Endothelial cell of umbilical vein (primary cell): ENCODE results near the gene AIG1. TPM values are rescaled to one million over a fixed set of nuclear protein-coding genes. Genes with fewer than 3 reads are reported as not detected.

Source experiments
- BruUV-seq: library from RNA; stranded (reverse); fragments of 400-500 nt; replicated peaks from 2 replicates; lab custom pipeline; 2021; lab: Mats Ljungman, UMichigan
- CTCF ChIA-PET: fragments of 300-600, 350-600 bp; sonication (Branson Sonifier 250); formaldehyde crosslinking; loops from one replicate; lab custom pipeline; 2021; ENCODE audit warnings: antibody characterized with exemption, inconsistent platforms; lab: Charles Lee
- POLR2A ChIA-PET: fragments of 300-600, 350-600 bp; sonication (Branson Sonifier 250); formaldehyde crosslinking; loops from one replicate; lab custom pipeline; 2021; ENCODE audit warnings: antibody characterized with exemption, inconsistent platforms; lab: Charles Lee
- DNase-seq: peaks from one replicate; pipeline ENCODE4 v3.0.0-alpha.2; 2011; ENCODE audit warnings: low read depth, low spot score
- FAIRE-seq: peaks from 2 replicates; lab custom pipeline; 2011; peaks lifted over from hg19 to GRCh38; lab: Jason Lieb, UNC
- H2AFZ ChIP-seq: 2 replicates; pipeline ENCODE4 v1.6.0; 2012; ENCODE audit warnings: low read depth, low read length, control low read depth, inconsistent platforms
- H3K27ac ChIP-seq: 2 replicates; pipeline ENCODE4 v1.5.1; 2011; ENCODE audit warnings: low read depth, mild to moderate bottlenecking, control low read depth, low read length, moderate library complexity; ENCODE audit not compliant: insufficient read depth
- H3K27me3 ChIP-seq, 2 experiments: 2 replicates each; pipeline versions ENCODE4 v1.6.0 to v1.6.1; 2011; ENCODE audit warnings: low read length in 2 of 2, mixed read lengths in 1 of 2; ENCODE audit not compliant: control insufficient read depth in 2 of 2, insufficient read depth in 2 of 2
- H3K36me3 ChIP-seq, 2 experiments: 2 replicates in 1 of 2; 3 replicates in 1 of 2; pipeline ENCODE4 v1.5.1; 2011; ENCODE audit warnings: low read length in 2 of 2, mild to moderate bottlenecking in 1 of 2, moderate library complexity in 1 of 2; ENCODE audit not compliant: control insufficient read depth in 2 of 2, insufficient read depth in 2 of 2; ENCODE audit errors: extremely low read depth in 1 of 2
- H3K4me1 ChIP-seq: 3 replicates; pipeline ENCODE4 v1.5.1; 2011; ENCODE audit warnings: mild to moderate bottlenecking, low read length; ENCODE audit not compliant: control insufficient read depth, insufficient read depth; ENCODE audit errors: extremely low read depth
- H3K4me2 ChIP-seq: 2 replicates; pipeline ENCODE4 v1.6.1; 2011; ENCODE audit warnings: low read length, control low read depth, mixed read lengths; ENCODE audit not compliant: insufficient read depth
- H3K4me3 ChIP-seq, 3 experiments: fragments of 200-600 bp in 1 of 3; sonication (generic), shearing (Covaris generic) in 1 of 3; replicated peaks in 1 of 3; 2 replicates each; pipeline ENCODE4 v1.5.1; 2011 to 2016; ENCODE audit warnings: control low read depth in 3 of 3, low read length in 3 of 3, mild to moderate bottlenecking in 2 of 3, inconsistent platforms in 1 of 3, low read depth in 1 of 3, moderate library complexity in 1 of 3; ENCODE audit not compliant: insufficient read depth in 1 of 3
- H3K79me2 ChIP-seq: 2 replicates; pipeline ENCODE4 v1.6.0; 2012; ENCODE audit warnings: low read length, inconsistent platforms; ENCODE audit not compliant: control insufficient read depth, insufficient read depth
- H3K9ac ChIP-seq: replicated peaks from 2 replicates; pipeline ENCODE3; 2011; ENCODE audit warnings: low read length, control low read depth; ENCODE audit not compliant: insufficient read depth; ENCODE audit errors: extremely low read depth
- H3K9me1 ChIP-seq: replicated peaks from 3 replicates; pipeline ENCODE4 v1.6.0; 2011; ENCODE audit warnings: mild to moderate bottlenecking, low read length; ENCODE audit not compliant: control insufficient read depth, insufficient read depth; ENCODE audit errors: extremely low read depth
- H3K9me3 ChIP-seq: replicated peaks from 2 replicates; pipeline ENCODE4 v1.5.1; 2012; ENCODE audit warnings: low read length, inconsistent platforms; ENCODE audit not compliant: control insufficient read depth, insufficient read depth
- H4K20me1 ChIP-seq: replicated peaks from 2 replicates; pipeline ENCODE3; 2011; ENCODE audit warnings: mild to moderate bottlenecking, low read length; ENCODE audit not compliant: control insufficient read depth, insufficient read depth; ENCODE audit errors: extremely low read depth
- EZH2 ChIP-seq: IDR thresholded peaks from 2 replicates; pipeline ENCODE4 v1.6.1; 2012; ENCODE audit warnings: borderline replicate concordance, low read depth, mild to moderate bottlenecking, moderate library complexity, low read length, inconsistent platforms; ENCODE audit not compliant: severe bottlenecking
- FOS ChIP-seq: IDR thresholded peaks from 2 replicates; pipeline ENCODE4 v1.6.1; 2011; ENCODE audit warnings: mild to moderate bottlenecking, low read length, moderate library complexity, borderline replicate concordance; ENCODE audit not compliant: insufficient read depth
- GATA2 ChIP-seq: IDR thresholded peaks from 2 replicates; pipeline ENCODE4 v1.7.0; 2011; ENCODE audit warnings: low read depth, mild to moderate bottlenecking, moderate library complexity, mixed read lengths, low read length; ENCODE audit not compliant: insufficient read length, insufficient read depth
- JUN ChIP-seq: IDR thresholded peaks from 2 replicates; pipeline ENCODE4 v1.6.1; 2011; ENCODE audit warnings: borderline replicate concordance, low read depth; ENCODE audit not compliant: insufficient read length, insufficient read depth
- MYC ChIP-seq: IDR thresholded peaks from one replicate; pipeline ENCODE4 v1.6.1; 2011; ENCODE audit warnings: mild to moderate bottlenecking, low read depth, low read length
- POLR2A ChIP-seq: IDR thresholded peaks from 2 replicates; pipeline ENCODE4 v1.6.1; 2012; ENCODE audit warnings: low read depth, mild to moderate bottlenecking, control low read depth, low read length
- POLR2AphosphoS5 ChIP-seq: IDR thresholded peaks from 2 replicates; pipeline ENCODE4 v1.6.1; 2012; ENCODE audit warnings: low read depth, mild to moderate bottlenecking, control low read depth, low read length, moderate library complexity; ENCODE audit not compliant: insufficient read depth
- dilution Hi-C: fragments of 300-500 bp; cut with MboI; formaldehyde crosslinking; loops from one replicate; pipeline ENCODE4 v1.15.0; 2019; ENCODE audit warnings: low sequenced_read_pairs; ENCODE audit not compliant: extremely low pct_ligation_motif_present
- intact Hi-C: fragments of 100-400 bp; cut with micrococcal nuclease; formaldehyde crosslinking; loops from one replicate; pipeline ENCODE4 v1.10.0; 2022
- polyA plus RNA-seq, 4 experiments: library from polyadenylated mRNA; depleted of rRNA in 3 of 4; stranded (reverse) in 3 of 4; unstranded in 1 of 4; fragments of >200 nt; gene quantifications; 2 replicates each; pipeline versions ENCODE4 v1.2.1 to v1.2.3, GENCODE V29; 2011 to 2012; ENCODE audit warnings: missing spikeins in 1 of 4
- total RNA-seq: library from RNA; stranded (reverse); gene quantifications from 2 replicates; pipeline ENCODE4 v1.2.3, GENCODE V29; 2021
- TF ChIP-seq, protein P1 (sequence below): IDR thresholded peaks from 2 replicates; pipeline ENCODE4 v1.6.1; 2011; ENCODE audit not compliant: insufficient read depth, insufficient read length
- TF ChIP-seq, protein P2 (sequence below), 2 donors: IDR thresholded peaks; 1 replicate in 1 of 2; 2 replicates in 1 of 2; pipeline ENCODE4 v1.5.1; 2011; ENCODE audit warnings: low read length in 2 of 2, mild to moderate bottlenecking in 2 of 2, moderate library complexity in 2 of 2, control low read depth in 1 of 2, inconsistent platforms in 1 of 2, low read depth in 1 of 2; ENCODE audit not compliant: insufficient read depth in 1 of 2; ENCODE audit errors: extremely low read depth in 1 of 2

Gene AIG1
- total and polyA plus RNA-seq, 2 donors (not counting 3 experiments of a cell fraction or from before 2014, with no cell fraction given), result 17.7 to 22.7 TPM

GRCh38 chr6:143204045-143204444 lies 143.4 kb downstream of the AIG1 start:
- POLR2A ChIA-PET, result no interaction called here
- intact Hi-C loops (no loop called here), dilution Hi-C loops (no loop called here)
- Histone ChIP-seq H4K20me1 (no peaks in the 10 kb centered on the region), H3K36me3 (no peaks in the 10 kb centered on the region), H3K27ac (no peak overlapping the region), H3K9me3 (no peaks in the 10 kb centered on the region), H3K4me3 (no peak overlapping the region), H3K9ac (no peak overlapping the region), H3K4me2 (no peak overlapping the region), H2AFZ (no peak overlapping the region), H3K27me3 (no peaks in the 10 kb centered on the region), H3K4me1 (peaks cover under 1% of the 10 kb centered on the region), H3K79me2 (no peaks in the 10 kb centered on the region), H3K9me1 (no peaks in the 10 kb centered on the region)
- CTCF ChIA-PET, result interaction anchor here (1.0 kb wide), 1 partner anchor 13 kb away, joined by 3 read pairs; no protein-coding TSS in a partner anchor
- no peak for FAIRE-seq
- no TSS peak for BruUV-seq
- TF ChIP-seq GATA2 (no peak), EZH2 (no peak), MYC (no peak), POLR2AphosphoS5 (no peak), FOS (no peak)
- TF ChIP-seq, protein P1, sequence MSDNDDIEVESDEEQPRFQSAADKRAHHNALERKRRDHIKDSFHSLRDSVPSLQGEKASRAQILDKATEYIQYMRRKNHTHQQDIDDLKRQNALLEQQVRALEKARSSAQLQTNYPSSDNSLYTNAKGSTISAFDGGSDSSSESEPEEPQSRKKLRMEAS, result no peak
- DNase-seq, result no peak

GRCh38 chr6:143205131-143205535 lies 144.4 kb downstream of the AIG1 start:
- dilution Hi-C loops, result no loop called here
- no TSS peak for BruUV-seq
- FAIRE-seq, result no peak
- Histone ChIP-seq H3K4me2 (no peak overlapping the region), H3K9me1 (no peaks in the 10 kb centered on the region), H3K4me1 (no peaks in the 10 kb centered on the region), H4K20me1 (no peaks in the 10 kb centered on the region), H3K36me3 (no peaks in the 10 kb centered on the region), H3K9ac (no peak overlapping the region), H3K9me3 (no peaks in the 10 kb centered on the region), H2AFZ (no peak overlapping the region), H3K27me3 (no peaks in the 10 kb centered on the region), H3K79me2 (no peaks in the 10 kb centered on the region), H3K27ac (no peak overlapping the region), H3K4me3 (no peak overlapping the region)
- ChIA-PET POLR2A (no interaction called here), CTCF (no interaction called here)
- intact Hi-C loops, result no loop called here
- DNase-seq, result no peak
- TF ChIP-seq FOS, result no peak
- no peak for TF ChIP-seq JUN
- TF ChIP-seq, protein P1, result no peak
- TF ChIP-seq GATA2, result no peak
- TF ChIP-seq POLR2A, result no peak
- TF ChIP-seq, protein P2, sequence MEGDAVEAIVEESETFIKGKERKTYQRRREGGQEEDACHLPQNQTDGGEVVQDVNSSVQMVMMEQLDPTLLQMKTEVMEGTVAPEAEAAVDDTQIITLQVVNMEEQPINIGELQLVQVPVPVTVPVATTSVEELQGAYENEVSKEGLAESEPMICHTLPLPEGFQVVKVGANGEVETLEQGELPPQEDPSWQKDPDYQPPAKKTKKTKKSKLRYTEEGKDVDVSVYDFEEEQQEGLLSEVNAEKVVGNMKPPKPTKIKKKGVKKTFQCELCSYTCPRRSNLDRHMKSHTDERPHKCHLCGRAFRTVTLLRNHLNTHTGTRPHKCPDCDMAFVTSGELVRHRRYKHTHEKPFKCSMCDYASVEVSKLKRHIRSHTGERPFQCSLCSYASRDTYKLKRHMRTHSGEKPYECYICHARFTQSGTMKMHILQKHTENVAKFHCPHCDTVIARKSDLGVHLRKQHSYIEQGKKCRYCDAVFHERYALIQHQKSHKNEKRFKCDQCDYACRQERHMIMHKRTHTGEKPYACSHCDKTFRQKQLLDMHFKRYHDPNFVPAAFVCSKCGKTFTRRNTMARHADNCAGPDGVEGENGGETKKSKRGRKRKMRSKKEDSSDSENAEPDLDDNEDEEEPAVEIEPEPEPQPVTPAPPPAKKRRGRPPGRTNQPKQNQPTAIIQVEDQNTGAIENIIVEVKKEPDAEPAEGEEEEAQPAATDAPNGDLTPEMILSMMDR (IDR thresholded peaks at IDR 0.05; ENCODE audit: extremely low read depth in 1 of 2, insufficient read depth in 1 of 2, low read depth in 1 of 2, low read length in 2 of 2), result no peak
- TF ChIP-seq POLR2AphosphoS5, result no peak
- no peak for TF ChIP-seq EZH2
